NCI-H510A (cell line): ENCODE data around the gene TANK.

Experiments used
- DNase-seq: peaks from one replicate; lab custom pipeline; 2025; lab: John Stamatoyannopoulos, UW

Gene TANK

DNA sequence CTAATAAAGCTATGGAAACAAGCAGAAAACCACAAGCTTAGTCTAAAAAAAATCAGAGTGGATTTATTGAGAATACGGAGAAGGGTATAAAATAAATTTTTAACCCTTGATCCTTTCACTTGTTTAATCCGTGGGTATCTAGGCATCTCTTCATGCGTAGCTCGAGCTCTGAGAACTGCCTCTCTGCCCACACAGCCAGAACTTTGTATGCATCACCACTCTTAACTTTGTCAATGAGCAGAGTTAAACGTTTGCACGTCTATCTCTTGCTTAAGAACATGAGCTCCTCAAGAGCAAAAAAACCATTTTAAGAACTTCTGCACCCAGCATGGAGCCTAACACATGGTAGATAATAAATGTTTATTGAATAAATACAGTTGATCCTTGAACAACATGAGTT lies 26.9 kb upstream of the TANK start:
- no peak for DNase-seq

DNA sequence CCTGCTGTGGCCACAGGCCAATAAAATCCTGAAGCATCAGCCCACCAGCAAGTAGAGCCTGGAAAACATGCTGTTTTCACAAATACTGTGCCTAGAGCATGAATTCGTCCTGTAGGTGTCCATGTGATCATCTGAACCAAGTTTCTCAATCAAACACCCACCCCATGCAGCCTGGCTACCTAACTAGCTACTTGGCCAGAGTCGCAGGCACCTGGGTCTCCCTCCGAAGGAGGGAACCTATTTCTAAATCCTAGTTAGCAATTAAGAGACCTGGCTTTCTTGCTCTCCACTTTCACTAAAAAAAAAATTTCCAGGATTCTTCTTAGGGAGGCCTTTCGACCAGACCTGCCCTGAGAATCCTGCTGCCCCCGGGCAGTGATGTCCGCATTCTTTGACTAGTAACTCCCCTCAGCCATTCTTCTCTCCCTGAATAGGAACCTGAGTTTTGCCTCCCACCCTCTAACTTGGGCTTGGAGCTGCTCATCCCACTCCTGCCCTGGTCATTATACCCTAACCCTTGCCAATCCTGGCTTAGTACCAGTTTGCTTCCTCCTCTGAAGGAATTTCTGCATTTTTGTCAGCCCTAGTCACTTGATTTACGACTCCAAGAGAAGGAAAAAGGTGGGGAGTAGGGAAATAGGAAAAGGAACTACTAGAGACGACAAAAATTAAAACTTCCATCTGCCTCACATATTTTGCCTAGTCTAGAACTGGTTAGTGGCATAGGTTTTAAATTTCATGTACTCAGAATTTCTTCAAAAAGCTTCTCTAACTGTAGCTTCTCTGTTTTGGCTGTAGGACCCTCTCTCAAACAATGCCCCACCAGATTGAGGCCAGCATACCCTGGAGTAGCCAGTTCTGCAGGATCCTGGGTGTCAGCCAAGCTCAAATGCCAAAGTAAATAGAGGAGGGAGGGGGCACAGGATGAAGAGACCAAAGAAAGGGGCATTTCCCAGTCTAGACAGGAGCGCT lies 25.4 kb upstream of the TANK start:
- DNase-seq, result no peak

DNA sequence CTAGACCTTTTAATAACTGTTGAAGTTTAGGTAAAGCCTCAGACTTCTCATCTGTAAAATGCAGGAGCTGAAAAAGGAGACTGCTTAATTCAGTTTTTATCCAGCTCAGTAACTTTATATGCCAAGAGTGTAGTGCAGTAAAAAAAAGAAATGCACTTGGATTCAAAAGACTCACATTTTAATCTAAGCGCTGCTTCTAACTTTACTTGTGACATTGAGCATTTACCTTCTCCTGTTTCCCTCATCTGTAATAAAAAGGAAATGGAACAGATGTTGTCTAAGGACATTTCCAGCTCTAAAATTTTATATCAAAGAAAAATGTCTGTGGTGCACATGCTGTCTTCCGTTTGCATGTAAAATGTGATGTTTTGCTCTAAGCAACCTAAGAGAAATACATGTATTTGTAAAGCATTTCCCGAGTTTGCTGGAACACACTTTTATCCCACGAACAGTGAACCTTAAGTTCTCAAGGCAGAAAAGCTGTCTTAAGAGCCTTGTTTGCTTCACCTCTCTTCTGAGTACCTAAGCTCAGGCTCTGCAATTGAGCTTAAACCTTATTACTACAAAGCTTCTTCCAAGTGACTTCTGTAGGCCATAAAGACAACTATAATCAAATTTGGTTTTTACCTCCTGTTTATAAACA lies 24.2 kb upstream of the TANK start:
- DNase-seq, result no peak

DNA sequence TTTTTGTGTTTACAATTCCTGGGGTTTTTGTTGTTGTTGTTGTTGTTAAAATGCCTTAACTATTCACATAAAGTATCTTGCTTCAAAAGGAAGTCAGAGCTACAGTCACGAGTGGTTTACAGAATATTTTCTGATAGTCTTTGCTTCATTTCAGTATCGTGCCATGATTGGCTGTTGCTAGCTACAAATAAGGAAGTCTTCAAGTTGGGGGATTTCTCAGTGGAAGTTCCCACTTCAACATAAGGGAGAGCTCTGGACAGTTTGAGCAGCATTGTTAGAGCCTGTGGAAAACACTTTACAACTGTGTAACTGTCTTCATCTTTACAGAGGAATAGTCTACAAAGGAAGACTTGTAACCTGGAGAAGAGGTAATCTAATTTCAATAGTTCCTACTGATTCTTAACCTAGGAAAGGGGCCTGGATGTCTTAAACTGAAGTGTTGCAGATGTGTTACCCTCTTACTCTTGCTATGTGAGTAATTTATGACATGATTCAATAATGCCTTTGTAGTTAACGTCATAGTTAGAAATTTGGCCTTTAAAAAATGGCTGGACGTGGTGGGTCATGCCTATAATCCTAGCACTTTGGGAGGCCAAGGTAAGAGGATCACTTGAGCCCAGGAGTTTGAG lies 23.4 kb upstream of the TANK start:
- no peak for DNase-seq

DNA sequence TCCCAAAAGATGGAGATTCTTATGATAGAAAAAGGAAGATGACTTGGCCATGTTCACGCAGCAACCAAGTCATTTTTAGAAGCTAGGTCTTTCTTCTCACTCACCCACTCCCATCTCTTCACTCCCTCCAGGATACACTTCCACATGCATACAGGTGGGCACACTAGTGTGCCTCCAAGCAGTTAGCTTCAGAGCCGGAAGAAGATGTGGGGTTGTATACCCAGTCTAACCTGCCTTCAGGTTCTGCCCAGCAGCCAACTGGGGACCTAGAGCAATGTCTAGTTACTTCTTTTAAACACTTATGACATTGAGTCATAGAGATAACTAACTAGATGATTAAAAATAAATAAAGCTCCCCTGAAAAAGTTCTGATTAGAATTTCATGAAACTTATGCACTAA lies 21.8 kb upstream of the TANK start:
- no peak for DNase-seq

DNA sequence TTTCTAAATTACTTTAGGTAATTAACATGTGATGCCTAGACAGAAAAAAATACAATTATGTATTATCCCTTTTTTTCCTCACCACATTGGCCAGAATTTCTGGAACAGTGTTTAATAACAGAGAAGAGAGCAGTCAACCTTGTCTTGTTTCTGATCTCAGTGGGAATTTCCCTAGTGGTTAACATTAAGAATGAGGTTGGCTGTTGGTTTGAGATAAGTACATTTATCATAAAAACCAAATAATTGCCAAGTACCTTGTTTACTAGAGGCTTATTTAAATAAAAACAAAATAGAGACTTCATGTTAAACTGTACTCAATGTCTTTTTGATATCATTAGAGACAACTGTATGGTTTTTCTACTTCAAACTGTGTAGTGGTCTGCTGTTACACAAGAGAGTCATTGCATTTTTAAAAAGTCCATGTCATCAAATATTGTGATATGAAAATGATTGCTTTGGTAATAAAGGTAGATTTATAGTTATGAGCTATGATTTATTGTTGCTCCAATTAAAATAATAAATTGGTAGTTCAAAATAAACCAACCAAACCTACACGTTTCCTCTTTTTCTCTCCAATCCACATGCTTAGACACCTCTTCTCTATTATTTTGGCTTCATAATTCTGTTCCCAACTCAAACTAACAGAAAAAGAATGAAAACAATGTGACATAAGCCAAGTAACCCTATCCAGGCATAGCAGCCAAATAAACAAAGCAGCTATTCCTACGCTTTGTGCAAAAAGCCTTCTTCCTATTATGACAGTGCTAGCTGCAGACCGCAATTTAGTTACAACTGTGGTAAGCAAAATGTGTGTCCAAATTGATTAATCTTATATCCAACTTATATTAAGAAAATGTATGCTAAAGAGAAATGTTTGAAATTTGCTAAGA lies 20.9 kb upstream of the TANK start:
- no peak for DNase-seq

DNA sequence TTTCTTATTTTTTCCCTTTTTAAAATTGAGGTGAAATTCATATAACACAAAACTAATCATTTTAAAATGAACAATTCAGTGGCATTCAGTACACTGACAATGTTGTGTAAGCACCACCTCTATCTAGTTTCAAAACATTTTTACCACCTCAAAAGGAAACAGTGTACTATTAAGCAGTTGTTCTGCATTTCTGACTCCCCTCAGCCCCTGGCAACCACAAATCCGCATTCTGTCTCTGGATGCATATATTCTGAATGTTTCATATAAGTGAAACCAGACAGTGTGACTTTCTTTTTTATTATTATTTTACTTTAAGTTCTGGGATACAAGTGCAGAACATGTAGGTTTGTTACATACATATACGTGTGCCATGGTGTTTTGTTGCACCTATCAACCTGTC lies 19.2 kb upstream of the TANK start:
- DNase-seq, result no peak

DNA sequence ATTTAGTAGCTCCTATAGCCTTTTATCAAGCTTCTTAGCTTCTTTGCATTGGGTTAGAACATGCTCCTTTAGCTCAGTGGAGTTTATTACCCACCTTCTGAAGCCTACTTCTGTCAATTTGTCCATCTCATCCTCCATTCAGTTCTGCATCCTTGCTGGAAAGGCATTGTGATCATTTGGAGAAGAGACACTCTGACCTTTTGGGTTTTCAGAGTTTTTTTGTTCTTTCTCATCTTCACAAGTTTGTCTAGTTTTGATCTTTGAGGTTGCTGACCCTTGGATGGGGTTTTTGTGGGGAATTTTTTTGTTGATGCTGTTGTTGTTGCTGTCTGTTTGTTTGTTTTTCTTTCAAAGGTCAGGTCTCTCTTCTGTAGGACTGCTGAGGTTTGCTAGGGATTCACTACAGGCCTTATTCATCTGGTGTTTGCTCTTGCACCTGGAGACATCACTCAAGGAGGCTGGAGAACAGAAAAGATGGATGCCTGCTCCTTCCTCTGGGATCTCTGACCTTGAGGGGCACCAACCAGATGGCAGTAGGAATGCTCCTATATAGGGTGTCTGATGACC lies 13.9 kb upstream of the TANK start:
- DNase-seq, result no peak

DNA sequence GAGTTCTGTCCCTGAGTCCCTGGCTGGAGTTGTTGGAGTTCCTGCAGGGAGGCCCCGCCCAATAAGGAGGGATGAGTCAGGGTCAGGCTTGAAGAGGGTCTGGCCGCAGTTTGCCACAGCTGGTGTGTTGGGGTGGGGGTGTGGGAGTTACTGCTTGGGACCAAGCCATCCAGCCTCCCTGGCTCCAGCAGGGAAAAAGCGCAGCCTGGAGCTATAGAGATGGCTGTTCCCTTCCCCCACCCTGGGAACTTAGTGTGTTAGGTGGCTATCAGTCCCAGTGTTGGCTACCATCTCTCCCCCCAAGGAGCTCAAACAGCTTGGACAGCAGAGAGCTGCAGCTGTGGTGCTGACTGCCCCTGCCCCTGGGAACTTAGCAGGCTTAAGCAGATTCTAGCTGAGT lies 13.2 kb upstream of the TANK start:
- no peak for DNase-seq

DNA sequence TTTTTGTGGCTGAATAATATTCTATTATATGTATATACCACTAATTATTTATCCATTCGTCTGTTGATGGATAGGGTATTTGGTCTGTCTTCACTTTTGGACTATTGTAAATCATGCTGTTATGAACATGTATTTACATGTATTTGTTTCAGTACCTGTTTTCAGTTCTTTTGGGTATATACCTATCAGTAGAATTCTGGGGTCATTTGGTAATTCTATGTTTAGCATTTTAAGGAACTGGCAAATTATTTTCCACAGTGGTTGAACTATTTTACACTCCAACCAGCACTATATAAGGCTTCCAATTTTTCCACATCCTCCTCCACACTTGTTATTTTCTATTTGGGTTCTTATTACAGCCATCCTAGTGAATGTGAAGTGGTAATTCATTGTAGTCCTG lies 12.4 kb upstream of the TANK start:
- DNase-seq, result no peak

DNA sequence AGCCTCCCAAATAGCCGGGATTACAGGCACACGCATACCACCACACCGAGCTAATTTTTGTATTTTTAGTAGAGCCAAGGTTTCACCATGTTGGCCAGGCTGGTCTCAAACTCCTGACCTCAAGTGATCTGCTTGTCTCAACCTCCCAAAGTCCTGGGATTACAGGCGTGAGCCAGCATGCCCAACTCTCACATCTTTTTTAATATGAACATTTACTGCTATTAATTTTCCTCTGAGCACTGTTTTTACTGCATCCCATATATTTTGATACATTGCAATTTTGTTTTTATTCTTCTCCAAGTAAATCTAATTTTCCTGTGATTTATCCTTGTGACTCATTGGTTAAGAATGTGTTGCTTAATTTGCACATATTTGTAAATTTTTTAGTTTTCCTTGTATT lies 9.5 kb upstream of the TANK start:
- no peak for DNase-seq

DNA sequence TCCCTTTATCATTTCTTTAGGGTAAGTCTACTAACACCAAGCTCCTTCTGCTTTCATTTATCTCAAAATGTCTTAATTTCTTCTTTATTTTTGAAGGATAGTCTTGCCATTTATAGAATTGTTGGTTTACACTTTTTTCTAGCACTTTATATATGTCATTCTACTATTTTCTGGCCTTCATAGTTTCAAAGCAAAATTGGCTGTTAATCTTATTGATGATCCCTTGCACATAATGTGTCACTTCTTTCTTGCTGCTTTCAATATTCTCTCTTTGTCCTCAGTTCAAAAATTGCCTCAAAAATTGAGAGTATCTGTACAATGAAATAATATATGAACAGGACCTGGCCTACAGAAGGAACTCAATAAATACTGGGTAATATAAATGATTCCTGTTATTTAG lies 7.9 kb upstream of the TANK start:
- no peak for DNase-seq

DNA sequence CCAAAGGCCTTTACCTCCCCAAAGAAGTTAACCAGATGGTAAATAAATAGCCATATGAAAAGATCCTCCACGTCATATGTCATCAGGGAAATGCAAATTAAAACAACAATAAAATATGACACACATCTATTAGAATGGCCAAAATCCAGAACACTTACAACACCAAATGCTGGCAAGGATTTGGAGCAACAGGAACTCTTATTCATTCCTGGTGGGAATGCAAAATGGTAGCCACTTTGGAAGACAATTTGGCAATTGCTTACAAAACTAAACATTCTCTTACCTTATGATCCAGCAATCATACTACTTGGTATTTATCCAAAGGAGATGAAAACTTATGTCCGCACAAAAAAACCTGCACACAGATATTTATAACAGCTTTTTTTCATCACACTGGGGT lies 1.3 kb upstream of the TANK start:
- no peak for DNase-seq

DNA sequence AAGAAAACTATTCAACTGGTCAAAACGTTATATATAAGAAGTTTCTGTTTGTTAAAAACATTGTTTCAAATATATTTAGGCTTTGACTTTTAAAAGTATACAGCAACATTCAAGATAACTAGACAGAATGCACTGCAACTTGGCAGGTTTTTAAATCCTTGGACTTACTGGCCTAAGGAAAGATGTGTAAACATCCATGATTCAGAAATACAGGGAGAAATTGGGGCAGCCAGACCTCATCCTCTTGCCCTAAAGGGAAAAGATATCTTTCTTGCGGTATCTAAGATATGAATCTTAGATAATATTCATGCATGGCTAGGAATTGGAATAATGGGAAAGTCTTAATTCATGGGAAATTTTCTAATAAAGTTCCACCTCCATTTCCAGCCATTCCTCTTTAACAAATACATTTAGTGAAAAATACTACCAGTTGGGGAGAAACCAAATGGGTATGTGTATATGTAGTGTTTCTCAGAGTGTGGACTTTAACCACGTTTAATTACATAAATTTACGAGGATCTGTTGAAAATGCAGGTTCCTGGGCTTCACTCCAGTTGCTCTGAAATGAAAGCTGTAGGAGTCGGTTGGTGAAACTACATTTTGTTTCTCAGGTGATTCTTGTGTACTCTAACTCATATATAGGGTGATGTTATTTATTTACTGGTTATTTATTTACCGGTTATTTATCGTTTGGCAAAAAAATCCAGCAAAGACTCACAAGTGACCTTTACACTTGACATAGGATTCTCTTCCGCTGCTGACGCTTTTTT lies 587 bp upstream of the TANK start:
- DNase-seq, result no peak

DNA sequence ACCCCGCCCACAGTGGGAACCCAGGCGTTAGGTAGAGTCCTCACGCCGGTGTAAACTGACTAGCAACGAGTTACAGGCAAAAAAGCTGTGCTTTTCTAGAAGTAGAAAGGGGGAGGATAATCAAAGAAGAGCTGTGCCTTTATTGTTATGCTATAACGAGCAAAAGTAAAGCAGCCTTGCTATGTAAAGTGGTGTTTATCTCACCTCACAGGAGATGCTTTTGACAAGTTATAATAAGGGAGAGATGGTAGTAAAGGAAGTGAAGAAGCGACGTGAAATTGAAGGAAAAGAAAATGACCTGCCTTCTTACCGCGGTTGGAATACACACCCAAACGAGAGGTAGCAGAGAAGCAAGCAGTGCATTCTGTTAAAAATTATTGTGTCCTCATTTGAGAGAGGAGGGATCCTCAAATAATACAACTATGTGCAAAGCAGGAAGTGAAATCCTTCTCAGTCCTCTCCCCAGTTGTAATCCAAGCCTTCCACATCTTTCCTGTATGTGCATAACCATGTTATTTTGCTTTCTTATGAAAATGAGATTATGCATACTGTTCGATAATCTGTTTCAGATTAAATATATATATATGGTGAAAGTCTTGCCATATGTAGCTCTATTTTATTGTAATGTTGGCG lies 962 bp downstream of the TANK start:
- DNase-seq, result no peak

DNA sequence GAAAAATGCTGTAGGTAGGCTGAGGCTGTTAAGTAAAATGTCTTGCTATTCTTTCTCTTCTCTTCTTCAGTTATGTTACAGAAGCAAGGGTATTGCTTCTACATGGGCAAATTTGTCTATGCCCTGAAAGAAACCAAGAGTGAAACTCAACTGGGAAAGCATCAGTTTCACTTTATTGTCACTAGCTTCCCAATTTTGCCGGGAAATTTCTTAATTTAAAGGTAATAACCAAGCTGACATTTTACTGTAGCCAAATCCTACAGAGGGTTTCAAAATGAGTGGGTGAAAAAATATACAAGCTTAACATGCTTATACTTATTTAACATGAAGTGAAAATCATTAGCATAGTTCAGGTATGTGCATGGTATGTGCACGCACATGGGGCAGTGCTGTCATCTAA lies 3.2 kb downstream of the TANK start:
- no peak for DNase-seq

DNA sequence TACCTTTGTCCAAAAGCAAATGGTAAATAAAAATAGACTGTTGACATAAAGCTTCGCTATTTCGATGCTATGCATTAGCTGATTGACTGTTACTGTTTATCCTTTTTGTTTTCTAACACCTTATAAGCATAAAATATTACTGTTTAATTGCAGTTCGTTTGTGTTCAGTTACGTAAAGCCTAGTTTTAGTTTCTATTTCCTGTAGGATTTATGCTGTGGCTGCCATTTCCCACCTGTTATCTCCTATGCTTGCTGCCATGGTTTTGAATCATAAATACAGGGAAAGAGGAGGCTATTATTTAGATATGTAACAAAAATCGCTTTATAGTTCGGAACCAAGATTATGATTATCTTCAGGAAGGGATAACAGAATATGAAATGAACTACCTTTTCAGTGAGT lies 3.9 kb downstream of the TANK start:
- no peak for DNase-seq

DNA sequence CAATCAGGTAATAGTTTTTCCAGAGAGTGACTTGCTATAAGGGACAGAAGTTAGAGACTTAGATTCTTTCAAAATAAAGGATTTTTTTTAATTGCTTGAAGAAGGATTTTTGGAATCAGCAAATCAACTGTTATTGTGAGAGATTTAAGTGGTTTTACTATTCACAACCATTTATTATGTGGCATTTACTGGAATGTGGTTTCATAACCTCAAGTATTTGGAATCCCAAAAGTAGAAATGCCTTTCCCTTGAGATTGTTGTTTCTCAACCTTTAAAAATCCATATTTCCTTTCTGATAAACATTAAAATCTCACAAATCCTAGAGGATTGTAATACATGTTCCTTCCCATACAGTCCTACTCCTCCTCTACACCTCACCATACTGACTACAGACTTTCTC lies 5.0 kb downstream of the TANK start:
- no peak for DNase-seq

DNA sequence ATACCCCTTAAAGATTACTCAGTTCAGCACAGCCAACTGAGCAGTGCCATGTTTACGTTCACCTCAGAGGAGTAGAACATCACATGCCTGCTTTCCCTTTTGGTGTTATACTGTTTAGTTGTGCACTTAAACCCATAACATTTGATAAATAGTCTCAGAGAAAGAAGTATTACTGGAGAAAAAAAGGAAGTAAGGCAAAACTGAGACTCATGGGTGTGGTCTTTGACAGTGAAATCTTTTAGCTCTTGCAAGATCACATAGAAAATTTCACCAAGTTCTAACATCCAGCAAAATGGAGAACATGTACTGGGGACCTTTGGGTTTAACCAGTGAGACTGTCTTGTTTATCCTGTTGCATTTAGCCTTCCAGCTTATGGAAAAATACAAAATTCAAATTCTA lies 5.6 kb downstream of the TANK start:
- DNase-seq, result no peak
